Ramos (cell line): ENCODE measurements around the gene PAAF1.

ENCODE experiments used
- in situ Hi-C: fragments of 300-500 bp; cut with MboI; formaldehyde crosslinking; loops from one replicate; pipeline ENCODE4 v1.14.3; 2022; ENCODE audit warnings: low sequenced_read_pairs; ENCODE audit not compliant: unreplicated experiment

The PAAF1 gene

DNA sequence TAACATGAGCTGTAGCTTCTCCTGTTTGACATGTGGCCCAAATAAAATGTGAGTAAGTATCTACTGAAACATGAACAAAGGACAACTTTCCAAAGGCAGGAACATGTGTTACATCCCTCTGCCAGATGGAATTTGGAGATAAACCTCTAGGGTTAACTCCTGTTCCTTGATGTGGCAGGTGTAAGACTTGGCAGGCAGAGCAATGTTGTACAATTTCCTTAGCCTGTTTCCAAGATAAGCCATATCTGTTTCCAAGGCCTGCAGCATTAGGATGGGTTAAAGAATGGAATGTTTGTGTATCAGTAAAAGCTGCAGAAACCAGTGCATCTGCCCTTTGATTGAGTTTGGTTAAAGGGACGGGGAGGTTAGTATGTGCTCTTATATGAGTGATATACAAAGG lies 65.2 kb downstream of the PAAF1 start:
- in situ Hi-C loops, result no loop called here

DNA sequence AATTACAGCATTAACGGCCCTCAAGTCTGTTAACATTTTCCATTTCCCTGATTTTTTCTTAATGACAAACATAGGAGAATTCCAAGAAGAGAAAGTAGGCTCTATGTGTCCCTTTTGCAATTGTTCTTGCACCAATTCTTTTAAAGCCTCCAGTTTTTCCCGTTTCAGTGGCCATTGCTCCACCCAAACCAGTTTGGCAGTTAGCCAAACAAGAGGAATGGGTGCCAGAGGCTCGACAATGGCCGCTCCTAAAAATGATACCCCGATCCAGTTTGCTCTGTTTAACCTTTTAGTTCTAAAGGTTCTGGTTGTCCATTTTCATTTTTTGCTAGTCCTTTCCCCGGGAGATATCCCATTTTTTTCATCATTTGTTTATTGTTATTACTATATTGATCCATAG lies 67.3 kb downstream of the PAAF1 start:
- in situ Hi-C loops, result no loop called here

DNA sequence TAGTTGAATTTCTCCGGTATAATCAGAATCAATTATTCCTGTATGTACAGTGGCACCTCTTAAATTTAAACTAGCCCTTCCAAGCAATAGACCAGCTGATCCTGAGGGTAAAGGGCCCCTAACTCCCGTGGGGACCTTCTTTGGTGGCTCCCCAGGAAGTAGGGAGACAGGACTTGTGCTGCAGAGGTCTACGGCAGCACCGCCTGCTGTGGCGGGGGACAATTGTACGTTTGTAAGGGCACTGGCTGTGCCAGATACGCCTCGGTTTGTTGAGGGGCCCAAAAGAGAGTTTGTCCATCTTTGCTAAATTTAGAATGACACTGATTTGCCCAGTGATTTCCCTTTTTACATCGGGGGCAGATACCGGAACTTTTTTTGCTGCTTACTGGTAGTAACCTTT lies 68.1 kb downstream of the PAAF1 start:
- in situ Hi-C loops, result no loop called here

DNA sequence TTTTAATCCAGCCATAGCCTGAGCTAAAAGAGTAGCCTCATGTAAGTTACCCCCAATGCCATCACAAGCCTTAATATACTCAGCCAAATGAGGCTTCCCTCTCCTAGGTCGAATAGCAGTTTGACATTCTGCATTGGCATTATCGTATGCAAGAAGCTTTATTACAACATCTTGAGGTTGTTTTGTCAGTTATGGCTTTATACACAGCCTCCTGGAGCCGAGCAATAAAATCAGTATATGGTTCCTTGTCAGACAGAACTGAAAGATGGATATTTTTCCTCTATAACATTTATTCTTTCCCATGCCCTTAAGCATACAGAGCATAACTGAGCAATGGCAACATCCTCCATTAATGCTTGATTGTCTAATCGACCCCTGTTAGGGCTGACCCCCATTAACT lies 68.6 kb downstream of the PAAF1 start:
- in situ Hi-C loops, result no loop called here

DNA sequence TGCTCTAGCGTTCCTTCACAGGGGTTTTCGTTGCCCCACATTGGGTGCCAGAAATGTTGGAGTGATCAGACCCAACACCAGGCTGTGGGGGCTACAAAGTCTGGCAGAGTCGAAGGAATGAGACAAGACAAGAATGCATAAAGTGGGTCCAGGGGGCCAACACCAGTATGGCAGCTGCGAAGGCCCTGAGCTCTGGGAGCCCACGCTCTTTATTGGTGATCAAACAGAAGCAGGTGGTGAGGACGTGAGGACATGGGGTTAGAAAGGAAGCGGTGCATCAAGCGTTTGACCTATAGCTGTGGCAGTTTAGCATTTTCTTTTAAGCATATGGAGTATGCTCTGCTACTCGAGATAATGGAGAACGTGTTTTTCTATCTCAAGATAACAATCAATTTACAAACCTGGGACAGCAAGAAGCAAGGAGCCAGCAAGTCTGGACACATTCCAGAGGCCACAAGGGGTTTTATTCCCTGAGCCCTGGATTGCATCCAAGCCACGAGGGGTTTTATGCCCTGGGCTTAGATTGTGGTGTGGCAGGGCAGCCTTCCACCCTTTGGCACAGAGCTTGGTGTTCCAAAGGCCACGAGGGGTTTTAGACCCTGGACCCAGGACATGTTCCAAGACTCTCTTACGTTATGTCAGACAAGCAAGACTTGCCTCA lies 70.1 kb downstream of the PAAF1 start:
- in situ Hi-C loops, result no loop called here

DNA sequence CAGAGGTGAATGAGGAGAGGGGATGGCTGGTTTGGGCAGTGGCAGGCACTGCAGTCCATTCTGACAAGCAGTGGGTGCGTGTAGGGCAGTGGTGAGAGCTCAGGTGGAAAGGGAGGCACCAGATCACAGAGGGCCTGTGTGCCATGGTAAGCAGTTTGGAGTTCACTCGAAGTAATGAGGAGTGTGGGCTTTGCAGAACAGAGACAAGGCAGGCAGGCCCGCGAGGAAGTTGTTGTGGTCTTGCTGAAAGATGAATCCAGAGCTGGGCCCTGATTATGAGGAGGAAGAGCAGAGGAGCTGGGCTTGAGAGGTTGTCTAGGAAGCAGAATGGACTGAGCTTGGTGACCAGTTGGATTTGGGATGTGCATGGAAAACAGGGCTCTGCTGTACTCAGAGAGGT lies 72.4 kb downstream of the PAAF1 start:
- in situ Hi-C loops, result no loop called here

DNA sequence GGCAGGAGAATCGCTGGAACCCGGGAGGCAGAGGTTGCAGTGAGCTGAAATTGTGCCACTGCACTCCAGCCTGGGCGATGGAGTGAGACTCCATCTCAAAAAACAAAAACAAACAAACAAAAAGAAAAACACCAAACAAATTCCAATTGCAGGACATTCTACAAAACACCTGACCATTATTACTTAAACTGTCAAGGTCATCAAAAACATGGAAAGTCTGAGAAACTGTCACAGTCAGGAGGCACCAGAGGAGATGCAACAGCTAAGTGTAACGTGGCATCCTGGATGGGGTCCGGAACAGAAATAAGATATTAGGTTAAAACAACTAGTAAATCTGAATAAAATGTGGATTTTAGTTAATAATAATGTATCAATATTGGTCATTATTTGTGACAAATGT lies 73.1 kb downstream of the PAAF1 start:
- in situ Hi-C loops, result no loop called here

DNA sequence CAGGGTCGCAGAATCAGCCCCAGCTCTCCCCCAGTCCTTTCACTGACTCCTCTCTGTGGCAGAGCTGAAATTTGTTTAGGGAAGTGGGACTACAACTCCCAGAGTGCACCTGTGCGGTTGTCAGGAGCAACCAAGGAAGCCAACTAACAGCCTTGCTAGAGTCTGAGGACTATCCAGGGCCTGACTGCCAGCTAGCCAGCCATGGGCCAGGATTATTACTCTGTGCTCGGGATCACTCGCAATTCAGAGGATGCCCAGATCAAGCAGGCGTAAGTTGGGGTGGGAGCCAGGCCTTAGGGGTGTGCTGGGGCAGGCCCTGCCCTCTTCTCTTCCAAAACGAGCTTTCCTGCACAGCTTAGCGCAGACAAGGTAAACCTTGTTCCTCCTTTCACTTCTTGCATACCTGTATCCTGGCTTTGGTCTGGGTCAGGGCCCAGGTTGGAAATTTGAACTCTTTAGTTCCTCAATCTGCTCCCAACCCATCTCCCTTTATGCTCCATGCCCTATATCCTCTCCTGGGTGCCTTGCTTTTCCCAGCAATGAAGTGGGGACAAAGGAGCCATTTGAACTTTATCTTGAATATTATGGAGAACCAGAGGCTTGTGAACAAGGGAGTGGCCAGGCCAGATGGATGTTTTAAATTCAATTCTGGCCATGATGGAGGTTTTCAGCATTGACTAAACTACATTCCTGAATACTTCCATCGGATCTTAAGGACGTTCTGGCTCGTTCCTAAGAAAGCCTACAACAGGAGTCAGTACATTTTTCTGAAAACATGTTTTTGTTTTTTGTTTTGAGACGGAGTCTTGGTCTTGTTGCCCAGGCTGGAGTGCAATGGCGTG lies 74.3 kb downstream of the PAAF1 start, which contains the start of gene DNAJB13:
TSS of gene DNAJB13 (plus strand) at position 158 of the 842 bp plus-strand sequence. CDS start at position 202, 44 bp downstream.
- in situ Hi-C loops, result no loop called here

DNA sequence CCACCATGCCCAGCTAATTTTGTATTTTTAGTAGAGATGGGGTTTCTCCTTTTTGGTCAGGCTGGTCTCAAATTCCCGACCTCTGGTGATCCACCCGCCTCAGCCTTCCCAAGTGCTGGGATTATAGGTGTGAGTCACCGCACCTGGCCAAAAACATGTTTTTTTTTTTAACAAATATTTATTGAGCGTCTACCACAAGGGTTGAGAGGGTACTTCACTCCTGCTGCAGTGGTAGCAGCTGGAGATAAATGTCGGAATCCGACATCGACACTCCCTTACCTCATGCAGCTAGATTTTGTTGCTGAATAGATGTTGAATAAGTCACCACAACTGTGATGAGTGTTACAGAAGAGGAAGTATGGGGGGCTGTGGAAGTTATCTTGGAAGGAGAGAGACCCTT lies 75.0 kb downstream of the PAAF1 start:
- in situ Hi-C loops, result no loop called here

DNA sequence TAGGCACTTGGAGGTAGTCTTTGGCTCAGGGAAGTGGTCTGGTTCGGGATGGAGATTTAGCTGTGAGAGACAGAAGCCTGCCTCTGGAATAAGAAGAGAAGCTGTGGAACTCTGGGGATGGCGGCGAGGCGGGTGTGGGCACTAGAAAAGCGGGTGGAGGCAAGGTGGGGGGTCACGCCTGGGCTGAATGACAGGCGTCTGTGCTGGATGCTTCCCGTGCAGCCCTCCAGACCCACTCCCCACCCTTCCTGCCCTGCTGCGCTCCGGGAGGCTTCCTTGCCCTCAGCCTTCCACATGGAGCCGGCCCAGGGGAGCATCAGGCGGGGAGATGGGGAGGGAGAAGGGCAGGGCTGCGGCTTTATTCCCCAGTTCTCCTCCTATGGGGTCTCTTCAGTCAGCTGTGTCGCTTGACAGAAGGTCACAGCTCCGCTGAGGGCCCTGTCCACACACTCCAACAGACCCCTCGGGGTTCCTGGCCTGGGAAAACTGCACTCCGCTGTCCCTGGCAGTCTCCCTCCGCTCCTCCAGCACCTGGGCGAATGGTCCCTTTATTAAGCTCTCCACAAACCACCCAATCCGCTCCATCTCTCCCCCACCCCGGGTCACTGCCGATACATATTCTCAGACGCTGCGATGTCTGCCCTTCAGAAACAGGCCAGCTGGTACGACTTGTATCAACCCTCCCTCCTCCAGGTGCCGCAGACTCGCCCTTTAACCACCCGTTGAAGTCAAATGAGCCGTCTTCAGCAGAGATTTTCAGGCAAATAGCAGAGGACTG lies 80.3 kb downstream of the PAAF1 start:
- in situ Hi-C loops, result no loop called here

DNA sequence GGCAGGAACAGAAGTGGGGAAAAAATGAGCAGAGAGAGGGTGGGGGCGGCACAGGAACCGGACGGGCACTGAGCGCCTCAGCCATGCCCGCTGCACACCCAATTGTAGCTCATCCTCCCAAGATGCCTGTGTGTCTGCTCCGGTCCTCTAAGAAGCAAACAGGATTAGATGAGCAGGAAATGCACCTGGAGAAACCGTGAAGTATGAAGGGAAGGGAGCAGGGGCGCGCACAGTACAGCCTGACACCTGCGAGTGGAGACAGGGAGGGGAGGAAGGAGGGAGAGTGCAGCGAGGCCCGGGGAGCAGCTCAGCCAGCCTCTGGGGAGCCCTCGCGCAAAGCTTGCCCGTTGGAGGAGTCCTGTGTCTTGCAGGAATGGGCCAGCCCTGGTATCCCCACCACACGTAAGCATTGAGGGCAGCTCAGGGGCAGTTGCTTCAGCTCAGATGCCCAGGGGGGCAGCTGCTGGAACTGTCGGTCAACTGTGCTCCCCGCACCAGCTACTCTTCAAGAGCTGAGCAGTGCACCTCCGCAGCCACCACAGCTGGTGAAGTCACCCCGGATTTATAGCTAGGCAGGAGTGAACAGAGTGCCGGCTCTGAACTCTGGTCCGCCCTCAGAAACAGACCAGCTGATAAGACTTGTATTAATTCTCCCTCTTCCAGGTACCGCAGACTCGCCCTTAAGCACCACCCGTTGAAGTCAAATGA lies 81.0 kb downstream of the PAAF1 start:
- in situ Hi-C loops, result no loop called here

DNA sequence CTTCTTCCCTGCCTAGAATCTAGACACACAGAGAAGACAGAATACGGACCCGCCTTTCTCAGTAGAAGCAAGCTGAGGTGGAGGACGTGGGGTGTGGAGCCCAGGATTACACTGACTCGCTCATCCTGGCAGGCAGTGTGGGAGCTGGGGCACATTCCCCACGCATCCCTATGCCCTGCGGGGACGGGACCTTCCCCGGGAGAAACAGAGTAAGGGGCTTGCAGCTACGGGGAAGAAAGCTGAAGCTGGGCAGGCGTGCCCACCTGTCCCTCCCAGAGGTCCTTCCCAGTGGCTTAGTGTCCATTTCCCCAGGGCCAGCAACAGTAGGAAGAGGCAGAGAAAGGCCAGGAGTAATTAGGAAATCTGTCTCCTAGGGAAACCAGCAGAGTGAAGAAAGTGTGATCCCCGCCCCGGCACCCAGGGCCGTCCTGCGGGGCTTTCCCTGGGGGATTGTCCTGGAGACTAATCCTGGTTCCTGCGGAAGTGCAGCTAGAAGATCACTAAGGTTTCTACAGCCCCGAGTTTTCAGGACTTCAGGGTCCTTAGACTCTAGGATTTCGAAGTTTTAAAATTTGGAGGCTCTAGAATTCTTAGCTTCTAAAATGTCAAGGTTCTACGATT lies 81.8 kb downstream of the PAAF1 start:
- in situ Hi-C loops, result no loop called here

DNA sequence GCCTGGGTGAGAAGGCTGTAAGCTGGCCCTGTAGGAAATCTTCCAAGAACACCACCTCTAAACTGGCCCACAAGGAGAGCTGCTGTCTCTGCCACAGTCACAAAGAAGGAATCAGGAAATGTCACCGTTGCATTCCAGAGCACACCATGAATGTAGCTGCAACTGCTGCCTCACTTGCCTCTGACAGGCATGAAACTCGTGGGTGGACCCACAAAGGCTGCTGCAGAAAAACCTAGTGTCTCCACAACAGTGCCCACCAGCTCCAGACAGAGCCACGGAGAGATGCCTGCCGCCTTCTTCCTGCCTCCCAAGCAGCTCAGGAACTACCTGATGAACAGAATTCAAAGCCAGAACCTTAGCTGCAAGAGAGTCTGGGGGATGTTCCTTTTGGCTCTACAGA lies 84.5 kb downstream of the PAAF1 start:
- in situ Hi-C loops, result no loop called here

DNA sequence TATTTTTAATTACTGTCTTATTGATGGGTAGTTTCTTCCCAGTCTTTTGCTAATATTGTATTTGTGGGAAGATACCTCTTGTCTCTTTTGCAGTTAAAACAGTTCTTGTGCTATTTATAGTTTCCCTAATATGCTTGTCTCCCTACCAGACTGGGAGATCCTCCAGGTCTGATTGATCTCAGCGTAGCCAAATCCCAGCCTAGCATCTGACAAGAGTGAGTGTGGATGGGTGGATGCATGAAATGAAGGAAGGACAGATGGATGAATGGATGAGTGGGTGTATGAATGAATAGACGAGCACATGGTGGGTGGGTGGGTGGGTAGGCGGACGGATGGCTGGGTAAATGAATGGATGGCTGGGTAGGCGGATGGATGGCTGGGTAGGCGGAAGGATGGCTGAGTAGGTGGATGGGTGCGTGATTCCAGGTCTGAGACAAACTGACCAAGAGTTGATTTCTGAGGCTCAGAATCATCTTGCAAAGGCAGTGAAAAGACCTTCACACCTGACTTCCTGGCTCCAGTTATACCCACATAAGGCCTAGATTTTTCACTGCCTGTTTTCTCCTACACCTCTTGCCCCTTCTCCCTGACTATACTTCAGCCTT lies 85.4 kb downstream of the PAAF1 start:
- in situ Hi-C loops, result no loop called here

DNA sequence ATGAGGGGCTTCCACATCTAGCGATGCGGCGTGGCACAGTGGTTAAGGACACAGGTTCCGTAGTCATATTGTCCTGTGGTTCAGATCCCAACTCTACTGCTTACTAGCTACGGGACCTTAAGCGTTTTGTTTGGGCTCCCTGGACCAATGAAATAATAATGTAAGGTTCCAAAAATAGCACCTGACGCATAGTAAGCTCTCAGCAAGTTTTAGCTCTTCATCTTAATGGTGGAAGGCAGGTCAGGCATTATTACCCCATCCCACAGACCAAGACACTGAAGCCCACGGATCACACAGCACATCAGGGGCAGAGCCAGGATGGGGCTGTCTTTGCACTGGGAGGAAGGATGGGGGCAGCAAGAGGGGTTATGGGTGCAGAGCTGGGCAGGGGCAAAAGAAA lies 87.1 kb downstream of the PAAF1 start:
- in situ Hi-C loops, result no loop called here

DNA sequence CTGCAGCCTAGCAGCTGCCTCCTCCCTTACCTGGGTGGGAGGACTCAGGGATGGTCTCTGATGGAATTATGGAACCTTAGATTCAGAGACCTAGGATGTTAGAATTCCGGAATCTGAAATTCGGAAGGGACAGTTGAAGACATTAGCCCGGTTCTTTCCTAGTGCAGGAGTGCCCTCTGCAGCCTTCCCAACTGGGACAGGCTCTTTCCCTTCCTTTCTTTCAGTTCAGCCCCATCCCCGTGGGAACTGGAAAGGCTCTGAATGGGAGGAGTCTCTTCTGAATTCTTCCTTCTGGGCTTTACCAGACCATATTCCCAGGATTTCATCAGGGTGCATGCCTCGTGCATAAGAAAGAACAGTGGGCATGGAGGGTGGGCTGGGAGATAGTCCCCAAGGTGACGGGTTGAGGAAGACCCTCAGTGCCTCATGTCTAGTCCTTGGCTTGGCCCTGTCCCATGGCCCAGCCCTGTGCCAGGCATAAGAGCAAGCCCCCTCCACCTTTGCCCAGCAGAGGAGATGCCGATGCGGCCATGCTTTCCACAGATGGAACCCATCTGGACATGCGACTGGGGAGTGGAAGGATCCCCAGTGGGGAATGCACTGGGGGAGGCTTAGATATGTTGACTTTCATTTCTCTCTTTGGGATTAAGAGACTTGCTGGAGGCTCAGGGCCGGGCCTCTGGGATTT lies 88.4 kb downstream of the PAAF1 start:
- in situ Hi-C loops, result loop anchor here (5.0 kb wide), 2 partner anchors 72 to 482 kb away; no protein-coding TSS in a partner anchor

DNA sequence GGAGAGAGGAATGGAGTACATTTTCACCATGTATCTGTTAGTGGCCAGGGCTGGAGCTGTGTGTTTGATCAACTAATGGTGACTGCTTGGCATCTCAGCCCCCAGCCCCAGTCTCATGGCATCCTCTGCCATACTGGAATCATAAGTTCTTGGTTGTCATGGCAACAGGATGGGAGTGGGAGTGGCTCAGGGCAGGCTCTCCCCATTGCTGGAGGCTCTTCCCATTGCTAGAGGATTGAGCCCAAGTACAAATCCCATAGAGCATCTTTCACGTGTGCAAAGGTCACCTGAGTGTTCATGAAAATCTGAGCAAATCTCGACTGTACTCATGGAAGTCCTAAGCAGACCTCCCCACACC lies 88.9 kb downstream of the PAAF1 start:
- in situ Hi-C loops, result loop anchor here (5.0 kb wide), 2 partner anchors 72 to 482 kb away; no protein-coding TSS in a partner anchor

DNA sequence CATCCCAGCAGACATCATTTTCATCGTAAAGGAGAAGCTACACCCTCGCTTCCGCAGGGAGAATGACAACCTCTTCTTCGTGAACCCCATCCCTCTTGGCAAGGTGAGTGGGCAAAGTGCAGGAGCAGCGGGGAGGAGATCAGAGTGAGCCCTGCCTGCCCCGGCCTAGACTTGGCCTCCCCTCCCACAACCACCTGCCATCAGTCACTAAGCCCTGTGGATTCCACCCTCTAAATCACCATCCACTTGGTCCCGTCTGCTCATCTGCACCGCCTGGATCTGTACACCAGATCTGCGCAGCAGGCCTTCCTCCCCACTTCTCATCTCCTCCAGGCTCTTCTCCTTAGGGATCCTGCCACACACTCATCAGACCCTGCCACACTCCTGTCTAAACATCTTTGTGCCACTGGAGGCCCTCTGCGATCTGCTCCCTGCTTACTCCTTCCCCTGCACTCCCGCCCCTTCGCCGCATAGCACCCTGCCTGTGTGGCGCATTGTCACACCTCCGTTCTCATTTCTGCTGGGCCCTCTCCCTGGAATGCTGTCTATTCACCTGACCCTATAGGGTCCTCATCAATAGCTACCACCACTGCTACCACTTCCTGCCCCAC lies 91.7 kb downstream of the PAAF1 start:
- in situ Hi-C loops, result loop anchor here (5.0 kb wide), 2 partner anchors 69 to 479 kb away; no protein-coding TSS in a partner anchor
